Kidney capillary endothelial cell (primary cell): ENCODE results near the gene UBFD1.
"Not testable (repeated sequence)": the region's sequence is repeated elsewhere in the genome, so short reads cannot be mapped to it uniquely, and the experiment has no call there.

Experiments
- DNase-seq: peaks from one replicate; pipeline ENCODE4 v3.0.0-alpha.2; 2018; ENCODE audit warnings: low spot score

The UBFD1 gene

DNA sequence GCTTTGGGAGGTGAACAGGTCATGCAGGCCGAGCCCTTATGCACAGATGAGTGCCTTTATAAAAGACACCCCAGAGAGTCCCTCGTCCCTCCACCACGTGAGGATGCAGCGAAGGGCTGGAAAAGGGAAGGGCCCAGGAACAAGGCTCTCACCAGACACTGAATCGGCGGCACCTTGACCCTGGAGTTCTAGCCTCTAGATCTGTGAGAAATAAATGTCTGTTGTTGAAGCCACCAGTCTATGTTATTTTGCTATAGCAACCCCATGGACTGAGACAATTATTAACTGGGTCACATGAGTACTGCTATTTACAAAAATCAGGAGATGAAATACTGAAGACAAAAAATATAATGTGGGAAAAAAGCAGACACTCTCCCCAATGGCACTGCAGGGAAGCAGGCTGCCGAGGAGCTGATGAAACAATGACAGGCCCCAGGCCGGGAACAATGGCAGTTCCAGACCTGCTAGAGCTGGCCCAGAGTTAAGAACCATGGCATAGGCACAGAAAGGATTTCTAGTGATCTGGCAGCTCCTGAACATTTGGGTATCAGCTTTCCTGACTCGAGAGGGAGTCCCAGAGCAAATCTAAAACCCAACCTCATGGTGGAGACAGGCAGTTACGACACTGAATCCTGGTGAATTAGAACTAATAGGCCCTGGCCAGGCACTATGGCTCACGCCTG lies 29.4 kb upstream of the UBFD1 start:
- DNase-seq, result no peak

DNA sequence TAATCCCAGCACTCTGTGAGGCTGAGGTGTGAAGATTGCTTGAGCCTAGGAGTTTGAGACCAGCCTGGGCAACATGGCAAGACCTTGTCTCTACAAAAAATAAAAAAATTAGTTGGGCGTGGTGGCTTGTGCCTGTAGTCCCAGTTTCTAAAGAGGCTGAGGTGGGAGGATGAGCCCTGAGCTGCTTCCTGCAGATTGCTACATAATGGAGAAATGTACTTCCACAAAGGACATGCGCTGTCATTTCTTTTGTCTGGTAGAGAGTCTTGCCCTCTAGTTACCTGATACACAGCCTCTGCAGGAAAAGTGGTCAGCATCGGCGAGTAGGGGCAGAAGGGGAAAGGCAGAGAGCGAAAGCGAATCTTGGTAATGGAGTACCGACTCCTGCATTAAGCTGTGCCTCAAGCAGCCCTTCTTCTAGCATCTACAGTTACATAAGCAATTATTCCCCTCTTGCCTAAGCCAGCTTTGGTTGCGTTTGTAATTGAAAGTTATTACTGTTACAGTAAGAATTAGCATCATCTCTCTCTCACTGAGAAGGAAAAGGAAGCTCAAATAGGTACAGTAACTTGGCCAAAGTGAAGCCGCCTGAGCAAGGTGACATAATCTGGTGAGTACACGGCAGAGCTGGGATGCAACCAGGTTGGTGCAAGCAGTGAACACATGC lies 28.8 kb upstream of the UBFD1 start:
- DNase-seq, result no peak

DNA sequence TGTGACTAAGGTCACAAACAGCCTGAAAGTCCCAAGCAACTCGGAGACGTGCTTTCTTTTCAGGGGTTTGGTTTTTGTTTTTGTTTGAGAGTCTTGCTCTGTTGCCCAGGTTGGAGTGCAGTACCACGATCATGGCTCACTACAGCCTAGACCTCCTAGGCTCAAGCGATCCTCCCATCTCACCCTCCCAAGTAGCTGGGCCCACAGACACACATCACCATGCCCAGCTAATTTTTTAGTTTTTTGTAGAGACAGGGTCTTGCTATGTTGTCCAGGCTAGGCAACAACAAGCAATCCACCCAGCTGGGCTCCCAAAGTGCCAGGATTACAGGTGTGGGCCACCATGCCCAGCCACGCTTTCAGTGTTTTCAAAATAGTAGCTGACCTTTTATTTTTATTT lies 27.5 kb upstream of the UBFD1 start:
- no peak for DNase-seq

DNA sequence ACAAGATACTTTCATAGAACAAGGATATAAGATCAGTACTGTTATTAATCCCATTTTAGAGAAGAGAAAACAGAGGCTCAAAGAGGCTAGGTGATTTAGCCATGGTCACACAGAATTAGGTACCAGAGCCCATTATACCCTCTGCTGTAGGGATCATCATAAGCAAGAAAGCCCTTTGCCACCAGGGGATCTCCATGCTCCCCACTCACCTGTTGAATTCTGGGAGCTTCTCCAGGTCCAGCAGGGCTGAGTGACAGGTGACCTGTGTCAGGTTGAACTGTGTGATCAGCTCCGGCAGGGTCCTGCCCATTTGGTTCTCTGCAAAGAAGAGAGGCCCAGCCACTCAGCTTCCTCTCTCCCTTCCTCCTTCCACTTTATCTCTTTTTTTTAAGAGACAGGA lies 25.1 kb upstream of the UBFD1 start:
- no peak for DNase-seq

DNA sequence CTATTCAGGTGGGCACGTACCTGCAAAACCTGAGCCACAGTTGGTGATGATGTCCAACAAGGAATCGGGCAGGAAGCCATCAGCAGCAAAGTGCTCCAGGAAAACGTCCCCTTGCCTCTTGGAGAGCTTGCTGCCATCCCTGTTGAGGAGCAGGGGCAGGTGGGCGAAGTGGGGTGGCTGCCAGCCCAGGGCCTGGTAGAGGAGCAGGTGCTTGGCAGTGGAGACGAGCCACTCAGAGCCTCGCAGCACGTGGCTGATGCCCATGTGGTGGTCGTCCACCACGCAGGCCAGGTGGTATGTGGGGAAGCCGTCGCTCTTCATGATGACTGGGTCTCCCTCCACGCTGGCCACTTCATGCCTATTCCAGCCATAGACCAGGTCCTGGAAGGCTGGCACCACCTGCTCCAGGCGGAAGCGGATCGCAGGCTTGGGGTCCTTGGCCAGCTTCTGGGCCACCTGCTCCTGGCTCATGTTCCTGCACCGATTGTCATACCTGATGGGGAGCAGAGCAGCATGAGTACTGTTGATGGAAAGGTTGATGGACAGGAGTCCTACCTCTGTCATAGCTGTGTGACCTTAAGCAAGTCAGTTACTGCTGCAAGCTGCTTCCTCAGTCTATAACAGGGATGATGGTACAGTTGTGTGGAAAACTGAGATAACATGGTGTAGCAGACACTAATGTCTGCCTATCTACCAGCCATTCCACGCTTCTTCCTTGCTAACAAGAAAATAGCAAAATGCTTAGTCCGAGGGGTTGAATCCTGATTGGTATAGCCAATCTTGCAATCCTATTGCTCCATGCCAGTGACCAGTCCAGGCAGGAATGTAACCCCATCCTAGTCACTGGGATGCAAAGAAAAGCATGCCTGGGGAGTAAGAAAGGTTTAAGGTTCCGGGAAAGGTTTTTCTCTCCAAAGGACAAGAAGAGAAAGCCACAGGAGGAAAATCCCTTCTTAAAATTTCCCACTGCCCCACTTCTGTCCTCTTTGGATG lies 22.4 kb upstream of the UBFD1 start:
- no peak for DNase-seq

DNA sequence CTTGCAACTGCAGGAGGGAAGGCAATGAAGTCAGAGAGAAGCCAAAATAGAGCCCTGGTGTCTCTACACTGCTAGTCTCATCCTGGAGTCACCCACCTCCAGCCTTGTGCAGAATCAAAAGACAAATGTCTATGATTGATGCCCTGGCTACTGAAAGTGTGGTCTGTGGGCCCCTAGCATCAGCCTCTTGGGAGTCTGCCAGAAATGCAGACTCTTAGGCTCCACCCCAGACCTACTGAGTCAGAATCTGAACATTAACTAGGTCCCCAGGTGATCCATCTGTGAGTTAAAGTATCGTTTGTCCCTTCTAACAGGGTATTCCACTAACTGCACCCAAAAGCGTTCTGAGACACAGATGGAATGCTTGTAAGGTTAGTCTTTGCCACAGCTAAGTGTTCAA lies 21.6 kb upstream of the UBFD1 start:
- DNase-seq, result no peak

DNA sequence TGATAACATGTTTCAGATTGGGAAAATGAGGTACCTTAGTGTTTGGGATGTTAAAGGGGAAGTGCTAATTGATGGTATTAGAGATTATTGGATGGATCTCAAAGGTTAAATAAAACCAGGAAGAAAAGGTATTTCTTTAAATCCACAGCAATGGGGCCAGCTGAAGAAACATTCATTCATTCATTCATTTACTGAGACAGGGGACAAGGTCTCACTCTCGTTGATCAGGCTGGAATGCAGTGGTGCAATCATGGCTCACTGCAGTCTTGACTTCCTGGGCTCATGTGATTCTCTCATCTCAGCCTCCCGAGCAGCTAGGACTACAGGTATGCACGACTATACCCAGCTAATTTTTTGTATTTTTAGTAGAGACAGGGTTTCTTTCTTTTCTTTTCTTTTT lies 20.1 kb upstream of the UBFD1 start:
- no peak for DNase-seq

DNA sequence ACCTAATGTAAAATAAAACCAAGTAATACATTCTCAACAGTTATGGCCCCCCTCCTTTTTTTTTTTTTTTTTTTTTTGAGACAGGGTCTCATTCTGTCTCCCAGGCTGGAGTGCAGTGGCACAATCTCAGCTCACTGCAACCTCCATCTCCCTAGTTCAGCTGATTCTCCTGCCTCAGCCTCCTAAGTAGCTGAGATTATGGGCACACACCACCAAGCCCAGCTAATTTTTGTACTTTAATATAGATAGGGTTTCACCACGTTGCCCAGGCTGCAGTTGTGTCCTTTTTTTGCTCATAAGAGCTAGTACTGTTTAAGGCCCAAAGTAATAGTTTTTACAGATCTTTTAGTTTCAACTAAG lies 18.6 kb upstream of the UBFD1 start:
- no peak for DNase-seq

DNA sequence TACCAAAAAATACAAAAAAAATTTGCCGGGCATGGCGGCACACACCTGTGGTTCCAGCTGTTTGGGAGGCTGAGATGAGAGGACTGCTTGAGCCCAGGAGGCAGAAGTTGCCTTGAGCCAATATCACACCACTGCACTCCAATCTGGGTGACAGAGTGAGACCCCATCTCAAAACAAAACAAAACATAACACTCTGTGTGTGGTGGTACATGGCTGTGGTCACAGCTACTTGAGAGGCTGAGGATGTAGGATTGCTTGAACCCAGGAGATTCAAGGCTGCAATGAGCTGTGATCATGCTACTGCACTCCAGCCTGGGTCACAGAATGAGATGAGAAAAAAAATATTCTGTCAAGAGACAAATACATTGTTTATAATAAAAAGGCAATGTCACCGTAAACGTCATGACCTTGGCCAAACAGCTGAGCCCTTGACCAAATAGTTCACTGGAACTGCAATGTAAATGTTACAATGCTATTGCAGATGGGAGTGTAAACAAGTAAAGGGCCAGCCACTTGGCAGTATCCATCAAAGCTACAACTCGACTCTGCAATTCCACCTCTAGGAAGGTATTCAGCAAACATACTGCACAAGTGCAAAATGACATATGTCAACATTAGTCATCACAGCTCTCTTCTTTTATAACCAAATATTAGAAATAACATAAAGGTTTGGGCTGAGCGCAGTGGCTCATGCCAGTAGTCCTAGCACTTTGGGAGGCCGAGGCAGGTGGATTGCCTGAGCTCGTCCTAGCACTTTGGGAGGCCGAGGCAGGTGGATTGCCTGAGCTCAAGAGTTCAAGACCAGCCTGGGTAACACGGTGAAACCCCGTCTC lies 17.3 kb upstream of the UBFD1 start:
- no peak for DNase-seq

DNA sequence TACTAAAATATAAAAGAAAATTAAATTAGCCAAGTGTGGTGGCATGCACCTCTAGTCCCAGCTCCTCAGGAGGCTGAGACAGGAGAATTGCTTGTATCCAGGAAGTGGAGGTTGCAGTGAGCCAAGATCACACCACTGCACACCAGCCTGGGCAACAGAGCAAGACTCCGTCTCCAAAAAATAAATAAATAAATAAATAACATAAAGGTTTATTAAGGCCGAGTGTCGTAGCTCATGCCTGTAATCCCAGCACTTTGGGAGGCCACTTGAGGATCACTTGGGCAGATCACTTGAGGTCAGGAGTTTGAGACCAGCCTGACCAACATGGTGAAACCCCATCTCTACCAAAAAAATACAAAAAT lies 16.7 kb upstream of the UBFD1 start:
- not testable (repeated sequence) for DNase-seq

DNA sequence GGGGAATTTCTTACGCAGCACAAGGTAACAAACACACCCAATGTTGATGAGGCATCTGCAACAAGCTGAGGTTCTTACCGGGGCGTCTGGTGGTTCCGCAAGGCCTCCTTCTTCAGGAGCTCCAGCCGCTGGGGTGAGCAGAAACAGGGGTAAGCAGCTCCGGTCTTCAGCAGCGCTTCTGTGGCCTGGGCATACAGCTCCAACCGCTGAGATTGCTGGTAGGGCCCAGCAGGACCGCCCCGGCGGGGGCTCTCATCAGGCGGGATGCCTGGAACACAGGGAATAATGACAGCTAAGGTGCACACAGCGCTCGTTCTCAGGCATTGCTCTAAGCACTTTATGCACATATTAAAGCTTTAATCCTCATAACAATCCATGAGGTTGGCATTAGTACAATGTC lies 13.1 kb upstream of the UBFD1 start:
- no peak for DNase-seq

DNA sequence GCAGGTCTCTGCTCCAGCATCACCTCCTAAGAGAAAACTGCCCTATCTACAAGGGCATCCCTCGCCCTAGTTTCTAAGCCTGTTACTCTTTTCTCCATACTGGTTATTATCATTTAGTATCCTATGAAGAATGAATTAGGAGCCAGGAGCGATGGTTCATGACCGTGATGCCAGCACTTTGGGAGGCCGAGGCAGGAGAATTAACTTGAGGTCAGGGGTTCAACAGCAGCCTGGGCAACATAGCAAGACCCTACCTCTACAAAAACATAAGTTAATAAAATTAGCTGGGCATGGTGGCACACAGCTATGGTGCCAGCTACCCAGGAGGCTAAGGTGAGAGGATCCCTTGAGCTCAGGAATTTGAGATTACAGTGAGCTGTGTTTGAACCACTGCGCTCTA lies 7.6 kb upstream of the UBFD1 start:
- DNase-seq, result no peak

DNA sequence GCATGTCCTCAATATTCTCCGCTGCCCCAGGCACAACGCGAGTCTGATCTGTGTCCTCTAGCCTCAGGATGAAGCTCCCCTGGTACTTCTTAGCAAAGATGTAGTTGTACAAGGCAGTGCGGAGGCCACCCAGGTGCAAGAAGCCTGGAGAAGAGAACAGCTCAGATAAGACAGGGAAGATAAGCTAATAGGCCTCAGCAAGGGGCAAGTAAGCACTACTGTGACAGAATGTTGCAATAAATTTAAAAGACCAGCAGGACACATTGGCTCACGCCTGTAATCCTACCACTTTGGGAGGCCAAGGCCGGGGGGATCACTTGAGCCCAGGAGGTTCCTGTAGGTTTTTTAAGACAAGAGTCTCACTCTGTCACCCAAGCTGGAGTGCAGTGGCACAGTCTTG lies 5.4 kb upstream of the UBFD1 start:
- no peak for DNase-seq

DNA sequence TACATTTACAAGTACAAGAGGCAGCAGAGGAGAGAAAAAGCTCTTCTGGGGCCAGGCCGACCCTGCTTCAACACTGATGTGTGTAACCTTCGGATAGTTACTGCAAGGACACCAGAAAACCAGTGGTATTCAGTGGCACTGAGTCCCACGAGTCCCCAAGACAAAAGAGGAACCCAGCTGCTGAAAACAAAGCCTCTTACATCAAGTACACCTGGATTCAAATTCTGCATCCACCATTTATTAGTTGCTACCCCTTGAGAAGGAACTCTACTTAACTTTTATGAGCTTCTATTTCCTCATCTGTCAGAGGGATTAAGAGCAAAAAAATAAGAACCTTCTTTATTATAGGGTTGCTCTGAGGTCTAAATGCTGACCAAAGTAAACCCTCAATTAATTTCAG lies 3.0 kb upstream of the UBFD1 start:
- no peak for DNase-seq

DNA sequence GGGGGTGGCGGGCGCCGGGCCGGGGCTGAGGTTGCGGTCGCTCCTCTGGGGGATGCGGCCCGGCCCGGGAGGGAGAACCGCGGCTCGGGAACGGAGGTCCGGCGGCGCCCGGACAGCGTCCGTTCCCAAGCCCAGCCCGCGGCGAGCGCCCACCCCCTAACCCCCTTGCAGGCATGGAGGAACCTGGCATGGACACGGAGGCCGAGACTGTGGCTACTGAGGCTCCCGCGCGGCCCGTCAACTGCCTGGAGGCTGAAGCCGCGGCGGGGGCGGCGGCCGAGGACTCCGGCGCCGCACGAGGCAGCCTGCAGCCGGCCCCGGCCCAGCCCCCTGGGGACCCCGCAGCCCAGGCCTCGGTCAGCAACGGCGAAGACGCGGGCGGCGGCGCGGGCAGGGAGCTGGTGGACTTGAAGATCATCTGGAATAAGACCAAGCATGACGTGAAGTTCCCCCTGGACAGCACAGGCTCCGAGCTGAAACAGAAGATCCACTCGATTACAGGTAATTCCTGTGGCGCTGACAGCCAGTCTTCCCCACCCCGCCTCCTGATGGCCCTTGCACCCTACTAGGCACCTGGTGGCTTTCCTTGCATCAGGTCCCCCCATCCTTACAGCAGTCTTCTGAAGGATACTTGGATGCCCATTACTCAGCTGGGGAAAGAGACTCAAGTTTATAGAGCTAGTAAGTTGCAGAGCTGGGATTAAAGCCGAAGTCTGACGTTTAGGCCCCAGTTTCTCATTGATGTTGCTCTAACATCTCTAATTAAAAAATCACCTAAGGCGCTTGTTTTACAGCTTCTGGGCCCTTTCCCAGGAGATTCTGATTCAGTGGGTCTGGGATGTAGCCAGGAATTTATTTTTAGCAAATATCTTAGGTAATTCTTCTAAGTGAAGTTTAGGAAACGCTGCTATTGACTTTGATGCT lies 514 bp downstream of the UBFD1 start:
- DNase-seq, result no peak

DNA sequence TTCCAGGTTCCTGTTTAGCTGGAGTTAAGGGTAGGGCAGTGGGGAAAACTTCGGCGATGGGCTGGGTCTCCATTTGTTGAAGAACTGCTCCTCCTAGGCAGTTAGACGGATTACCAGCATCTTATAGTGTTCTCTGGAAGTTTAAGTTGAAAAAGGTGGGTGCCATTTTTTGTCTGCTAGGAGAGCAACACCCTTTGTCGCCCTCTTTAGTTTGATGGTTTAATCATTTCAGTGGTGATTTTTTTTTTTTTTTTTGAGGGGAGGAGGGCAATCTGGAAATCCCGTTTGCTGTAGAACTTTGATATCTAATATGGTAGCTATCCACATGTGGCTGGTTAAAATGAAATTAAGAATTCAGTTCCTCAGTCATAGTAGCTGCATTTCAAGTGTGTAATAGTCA lies 4.1 kb downstream of the UBFD1 start:
- DNase-seq, result no peak

DNA sequence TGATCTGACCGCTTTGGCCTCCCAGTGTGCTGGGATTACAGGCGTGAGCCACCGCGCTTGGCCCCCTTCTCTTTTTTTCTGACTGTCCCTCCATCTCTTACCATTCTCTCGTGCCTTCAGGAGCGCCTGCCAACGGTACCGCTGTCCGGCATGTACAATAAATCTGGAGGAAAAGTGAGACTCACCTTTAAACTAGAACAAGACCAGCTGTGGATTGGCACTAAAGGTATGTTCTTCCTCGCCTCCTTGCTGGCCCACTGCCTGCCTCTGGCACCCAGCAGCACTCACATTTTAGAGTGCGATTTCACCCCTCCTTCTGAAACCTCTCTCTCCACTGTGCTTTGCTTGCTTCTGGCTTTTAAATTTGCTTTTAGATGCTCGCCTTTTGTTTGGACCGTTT lies 5.0 kb downstream of the UBFD1 start:
- no peak for DNase-seq

DNA sequence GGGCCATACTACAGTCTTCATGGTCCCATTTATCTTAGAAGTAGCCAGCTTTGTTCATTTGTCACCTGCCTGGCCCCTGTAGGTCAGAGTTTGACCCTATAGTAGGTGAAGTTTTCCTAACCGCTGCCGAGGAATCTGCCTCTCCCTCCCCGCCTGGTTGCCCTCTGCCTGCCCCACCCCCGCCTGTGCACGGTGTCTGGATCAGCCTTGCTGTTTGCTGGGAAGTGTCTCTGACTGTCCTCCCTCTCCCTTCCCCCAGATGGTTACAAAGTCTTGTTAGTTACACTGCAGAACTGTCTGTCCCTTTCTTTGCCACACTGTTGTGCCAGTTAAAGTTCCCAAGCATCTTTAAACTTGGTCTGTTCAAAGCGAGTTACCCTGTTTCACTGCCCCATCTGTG lies 5.7 kb downstream of the UBFD1 start:
- no peak for DNase-seq

DNA sequence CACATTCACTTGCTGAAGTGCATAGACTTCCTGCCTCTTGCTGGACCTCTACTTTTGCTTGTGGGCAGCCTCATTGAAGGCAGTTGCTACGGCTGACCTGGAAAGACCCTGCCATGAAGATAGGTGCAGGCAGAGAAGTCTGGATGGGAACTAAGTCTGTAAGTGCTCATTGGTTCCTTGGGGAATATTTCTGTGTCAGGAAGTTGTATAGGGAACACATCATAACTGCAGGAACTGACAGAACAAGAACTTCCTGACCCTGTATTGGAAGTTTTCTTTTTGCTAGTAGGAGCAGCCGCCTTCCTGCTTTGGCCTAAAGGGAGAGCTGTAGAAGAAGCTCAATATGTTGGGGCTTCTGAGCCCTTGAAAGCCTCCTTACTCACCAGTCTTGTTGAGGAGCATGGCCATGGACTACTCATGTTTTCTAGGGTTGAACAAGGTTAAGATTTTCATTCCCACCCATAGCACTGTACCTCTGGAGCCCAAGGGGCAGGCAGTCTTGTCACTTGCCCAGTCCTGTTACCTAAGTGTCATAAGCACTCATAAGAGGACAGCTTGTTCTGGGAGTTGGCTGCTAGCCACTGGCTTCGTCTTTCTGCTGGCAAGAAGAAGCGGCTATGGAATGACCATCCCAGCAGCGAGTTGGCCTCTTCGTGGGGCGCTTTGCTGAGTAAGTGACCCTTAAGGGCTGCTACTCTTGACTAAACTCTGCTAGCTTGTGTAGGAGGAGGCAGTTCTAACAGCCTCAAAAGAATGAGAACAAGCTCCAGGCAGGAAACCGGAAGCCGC lies 7.2 kb downstream of the UBFD1 start:
- peak; percentile 51 for DNase-seq

DNA sequence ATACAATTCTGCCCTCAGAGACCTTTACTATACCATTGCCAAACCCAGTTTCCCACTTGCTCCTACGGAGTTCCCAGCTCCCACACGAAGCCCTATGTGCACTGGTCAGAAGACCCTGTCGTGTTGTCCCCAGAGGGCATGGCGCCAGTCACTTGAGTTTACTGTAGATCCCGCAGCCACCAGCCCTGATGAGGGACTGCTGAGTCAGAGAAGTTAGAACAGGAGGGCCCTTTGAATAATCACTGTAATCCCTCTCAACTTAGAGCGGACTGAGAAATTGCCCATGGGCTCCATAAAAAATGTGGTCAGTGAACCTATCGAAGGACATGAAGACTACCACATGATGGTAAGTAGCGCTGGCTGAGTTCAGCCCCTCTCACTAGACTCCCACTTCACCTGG lies 9.2 kb downstream of the UBFD1 start:
- no peak for DNase-seq
